SIG-M5 treated with dmso at 0.1 percent for 504 hours (cell line): ENCODE results near the gene PTGR1.
"Not testable (repeated sequence)": the region's sequence is repeated elsewhere in the genome, so short reads cannot be mapped to it uniquely, and the experiment has no call there.

ENCODE experiments used
- DNase-seq: peaks from one replicate; lab custom pipeline; 2025; ENCODE audit not compliant: unreplicated experiment; lab: John Stamatoyannopoulos, UW

The PTGR1 gene

DNA sequence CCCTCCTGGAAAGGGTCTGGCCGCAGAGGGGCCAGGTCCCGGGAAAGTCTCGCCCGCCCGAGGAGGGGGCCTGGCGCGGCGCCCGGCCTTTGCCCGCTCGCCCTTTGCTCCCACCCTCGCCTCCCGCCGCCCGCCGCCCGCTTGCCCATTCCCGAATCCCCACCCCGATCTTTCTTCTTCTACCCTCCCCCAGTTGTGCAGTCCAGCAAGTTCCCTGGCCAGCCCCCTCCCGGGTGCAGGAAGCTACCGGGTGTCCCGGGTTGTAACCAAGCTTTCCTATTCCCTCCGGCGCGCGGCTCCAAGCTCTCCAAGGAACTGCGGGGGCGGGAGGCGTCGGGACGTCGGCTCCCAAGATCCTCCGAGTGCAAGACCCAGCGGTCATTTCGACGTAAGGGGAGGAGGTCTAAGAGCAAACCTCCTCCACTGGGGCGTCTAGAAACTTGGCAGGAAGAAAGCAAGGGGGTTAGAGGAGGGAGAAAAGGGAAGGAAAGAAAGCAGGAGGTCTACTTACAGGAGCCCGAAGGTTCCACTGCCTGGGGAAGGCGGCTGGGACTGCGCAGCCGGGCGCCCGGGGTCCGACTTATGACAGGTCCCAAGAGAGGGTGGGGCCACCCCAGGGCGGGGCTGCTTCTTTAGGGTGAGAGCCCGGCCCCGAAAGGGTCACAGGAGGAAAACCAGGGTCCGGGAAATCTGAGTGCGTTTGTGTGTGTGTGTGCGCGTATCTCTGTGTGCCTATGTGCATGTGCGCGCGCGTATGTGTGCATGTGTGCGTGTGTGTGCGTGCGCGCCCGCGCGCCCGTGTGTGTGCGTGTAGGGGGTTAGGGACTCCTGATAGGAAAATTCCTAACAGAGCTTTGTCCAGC lies at the start of gene PTGR1:
TSS of gene PTGR1 (minus strand) at position 556 of the 863 bp plus-strand sequence. CDS start 2,225 bp downstream, outside the sequence.
- DNase-seq = peak; percentile 47

DNA sequence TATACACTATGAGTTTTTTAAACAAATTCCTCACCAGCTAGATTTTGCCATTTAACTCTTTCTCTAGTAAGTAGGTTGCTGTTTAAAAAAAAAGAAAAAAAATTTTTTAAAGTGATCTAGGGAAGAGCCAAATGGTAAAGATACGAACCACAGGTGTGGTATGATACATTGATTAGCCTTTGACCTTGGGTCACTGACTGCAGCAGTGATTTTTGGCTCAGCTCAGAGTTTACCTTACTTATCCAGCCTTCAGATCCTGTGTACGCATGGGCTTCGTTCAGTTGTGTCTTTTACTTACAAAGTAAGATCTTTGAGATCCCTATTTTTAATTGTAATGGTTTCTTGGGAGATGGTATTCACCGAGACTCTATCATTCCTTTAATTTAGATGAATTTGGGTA lies 49.6 kb upstream of the PTGR1 start:
- DNase-seq = no peak

DNA sequence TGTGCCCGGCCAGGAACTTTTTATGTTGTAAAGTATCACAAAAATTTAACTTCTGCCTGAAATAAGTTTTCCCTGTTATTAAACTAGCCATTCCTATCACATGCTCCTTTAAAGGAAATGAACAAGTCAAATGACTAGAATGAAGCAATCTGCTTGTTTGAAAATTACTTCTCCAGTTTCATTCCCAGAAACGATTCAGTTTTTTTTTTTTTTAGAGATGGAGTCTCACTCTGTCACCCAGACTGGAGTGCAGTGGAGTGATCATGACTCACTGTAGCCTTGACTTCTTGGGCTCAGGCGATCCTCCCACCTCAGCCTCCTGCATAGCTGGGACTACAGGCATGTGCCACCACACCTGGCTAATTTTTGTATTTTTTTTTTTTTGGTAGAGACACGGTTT lies 48.6 kb upstream of the PTGR1 start:
- DNase-seq = no peak

DNA sequence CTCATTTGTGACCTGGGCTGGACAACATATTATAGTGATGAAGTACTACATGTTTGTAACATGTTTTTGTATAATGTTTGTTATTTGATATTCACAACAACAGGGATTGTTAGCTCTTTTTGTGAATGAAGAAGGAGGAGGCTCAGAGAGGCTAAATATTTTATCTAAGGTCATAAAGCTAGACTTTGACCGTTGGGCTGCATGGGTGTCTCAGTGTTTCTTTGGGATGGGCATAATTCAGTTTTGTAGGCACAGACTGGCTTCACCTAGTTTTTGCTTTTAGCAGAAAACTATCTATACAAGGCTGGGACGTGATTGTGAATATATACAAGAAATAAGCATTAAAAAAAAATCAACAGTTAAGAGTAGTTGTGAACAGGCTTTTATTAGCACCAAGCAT lies 47.0 kb upstream of the PTGR1 start:
- no peak for DNase-seq

DNA sequence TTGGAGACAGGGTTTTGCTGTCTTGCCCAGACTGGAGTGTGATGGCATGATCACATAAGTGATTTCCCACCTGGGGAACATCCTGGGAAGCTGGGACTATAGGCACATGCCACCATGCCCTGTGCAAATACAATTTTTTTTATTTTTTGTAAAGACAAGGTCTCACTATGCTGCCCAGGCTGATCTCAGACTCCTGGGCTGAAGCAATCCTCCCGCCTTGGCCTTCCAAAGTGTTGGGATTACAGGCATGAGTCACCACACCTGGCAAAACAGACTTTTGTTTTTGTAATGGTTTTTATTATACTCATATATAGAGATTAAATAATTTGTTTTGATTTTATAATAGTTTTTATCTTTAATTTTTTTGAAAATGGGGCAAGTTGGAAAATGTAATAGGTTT lies 46.4 kb upstream of the PTGR1 start:
- no peak for DNase-seq

DNA sequence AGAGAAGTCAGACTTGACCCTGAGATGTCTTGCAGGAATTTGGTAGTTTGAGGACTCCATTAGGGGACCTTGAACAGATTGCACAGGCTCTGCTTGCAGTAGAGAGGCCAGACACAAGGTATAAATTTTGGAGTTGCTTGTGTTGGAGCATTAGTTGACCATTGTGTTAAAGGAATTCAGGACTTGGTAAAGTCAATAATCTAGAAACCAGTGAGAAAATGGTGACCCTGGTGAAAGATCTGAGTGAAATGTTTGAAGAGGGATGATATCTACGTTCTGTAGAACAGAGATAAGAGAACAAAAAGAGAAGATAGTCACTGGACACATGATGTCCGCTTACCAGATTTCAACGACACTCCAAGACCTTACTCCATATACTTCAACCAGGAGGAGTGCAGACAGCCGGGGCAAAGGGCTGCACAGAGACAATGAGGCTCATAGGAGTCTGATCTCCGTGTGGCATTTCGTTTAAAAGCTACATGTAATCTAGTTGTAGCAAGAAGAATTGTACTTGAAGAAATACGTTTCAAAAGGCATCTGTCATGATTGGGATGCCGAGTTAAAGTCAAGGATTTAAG lies 44.8 kb upstream of the PTGR1 start:
- DNase-seq = no peak

DNA sequence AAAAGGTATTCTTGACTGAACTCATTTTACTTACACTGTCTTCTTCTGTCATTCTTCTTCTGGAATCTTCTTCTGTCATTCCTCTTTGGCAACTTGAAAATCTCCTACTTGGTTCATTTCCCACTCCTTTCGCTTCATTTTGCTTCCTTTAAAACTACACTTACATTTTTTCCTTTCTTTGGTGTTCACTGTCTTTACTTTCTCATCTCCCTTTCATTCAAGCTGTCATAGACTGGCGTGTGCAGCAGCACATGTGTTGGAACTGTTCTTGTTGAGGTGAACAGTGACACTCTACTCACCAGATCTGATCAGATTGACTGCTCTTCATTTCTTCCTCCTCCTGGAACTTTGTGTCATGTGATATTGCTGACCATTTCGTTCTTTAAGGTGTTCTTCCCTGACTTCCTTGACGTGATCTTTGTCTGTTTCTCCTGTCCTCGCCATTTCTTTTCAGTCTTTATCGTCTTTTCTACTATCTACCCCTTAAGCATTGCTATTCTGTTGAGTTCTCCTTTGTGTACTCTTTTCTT lies 38.0 kb upstream of the PTGR1 start:
- DNase-seq = no peak

DNA sequence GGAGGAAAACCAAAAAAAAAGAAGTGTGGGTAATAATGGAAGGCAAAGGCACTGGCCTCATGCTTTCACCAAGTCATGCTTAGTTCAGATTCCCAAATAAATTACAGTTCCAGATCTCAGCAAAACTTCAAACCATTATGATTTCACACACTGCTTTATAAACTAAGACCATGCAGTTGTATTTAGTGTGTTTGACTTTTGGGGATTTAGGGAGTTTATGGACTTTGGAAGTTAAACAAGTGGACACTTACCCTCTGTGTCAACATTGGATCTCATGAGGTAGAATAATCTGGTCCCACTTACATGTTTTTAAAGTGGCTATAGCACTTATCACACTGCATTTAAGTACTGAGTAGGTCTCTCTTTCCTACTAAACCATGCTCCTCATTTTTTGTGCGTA lies 35.4 kb upstream of the PTGR1 start:
- no peak for DNase-seq

DNA sequence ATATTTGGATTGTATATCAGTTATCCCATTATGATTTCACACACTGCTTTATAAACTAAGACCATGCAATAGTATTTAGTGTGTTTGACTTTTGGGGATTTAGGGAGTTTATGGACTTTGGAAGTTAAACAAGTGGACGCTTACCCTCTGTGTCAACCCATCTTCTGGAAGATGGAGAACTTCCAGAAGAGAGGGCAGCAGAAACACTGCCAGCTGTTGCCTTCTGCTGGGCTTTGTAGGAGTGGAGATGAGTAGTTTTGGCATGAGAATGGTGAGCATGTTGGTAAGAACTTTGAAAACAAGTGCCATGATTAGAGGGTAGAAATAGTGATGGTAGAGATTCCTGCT lies 33.9 kb upstream of the PTGR1 start:
- no peak for DNase-seq

DNA sequence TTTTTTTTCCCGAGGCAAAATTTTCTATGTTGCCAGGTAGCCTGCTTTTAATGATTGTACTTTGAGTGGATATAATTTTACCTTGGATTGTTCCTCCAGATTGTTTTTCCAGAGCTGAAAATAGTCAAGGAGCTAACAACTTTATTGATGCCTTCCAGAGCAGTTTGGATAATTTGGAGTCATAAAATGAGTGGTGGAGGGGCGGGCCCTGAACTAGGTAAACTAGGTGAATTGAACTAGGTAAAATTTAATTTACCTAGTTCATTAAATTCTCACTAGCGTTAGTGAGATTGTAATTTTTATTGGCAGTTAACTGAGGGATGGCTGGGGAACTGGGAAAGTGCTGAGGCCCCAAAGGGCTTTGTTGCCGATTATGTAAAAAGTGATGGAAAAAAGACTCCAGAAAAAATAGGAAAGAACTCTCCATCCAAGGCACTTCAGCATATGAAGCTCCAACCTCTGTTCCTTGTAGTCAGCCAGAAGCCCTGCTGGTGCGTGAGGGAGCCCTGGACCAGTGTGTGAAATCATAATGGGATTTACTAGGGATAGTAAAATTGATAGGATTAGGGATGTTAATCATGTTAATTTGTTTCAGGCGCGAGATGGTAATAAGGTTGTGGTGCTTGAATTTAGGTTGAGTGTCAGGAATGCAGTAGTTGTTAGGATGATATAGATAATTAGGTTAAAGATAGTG lies 33.4 kb upstream of the PTGR1 start:
- DNase-seq = no peak

DNA sequence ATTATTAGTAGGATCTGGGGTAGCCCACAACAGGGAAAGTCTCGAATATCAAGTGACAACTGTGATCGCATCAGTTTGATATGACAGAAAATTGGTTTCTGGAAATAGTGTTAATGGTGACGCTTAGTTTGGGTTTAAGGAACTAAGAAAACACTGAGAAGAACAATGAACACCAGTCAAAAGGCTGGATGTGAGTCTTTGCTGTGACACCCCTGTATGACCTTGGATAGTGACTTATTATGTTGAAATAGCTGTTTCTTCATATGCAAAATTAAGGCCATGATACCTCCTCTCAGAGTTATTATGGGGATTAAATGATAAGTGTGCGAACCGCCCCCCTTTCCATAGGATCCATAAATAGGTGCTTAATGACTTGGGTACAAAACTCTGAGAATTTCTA lies 32.6 kb upstream of the PTGR1 start:
- peak; percentile 74 for DNase-seq

DNA sequence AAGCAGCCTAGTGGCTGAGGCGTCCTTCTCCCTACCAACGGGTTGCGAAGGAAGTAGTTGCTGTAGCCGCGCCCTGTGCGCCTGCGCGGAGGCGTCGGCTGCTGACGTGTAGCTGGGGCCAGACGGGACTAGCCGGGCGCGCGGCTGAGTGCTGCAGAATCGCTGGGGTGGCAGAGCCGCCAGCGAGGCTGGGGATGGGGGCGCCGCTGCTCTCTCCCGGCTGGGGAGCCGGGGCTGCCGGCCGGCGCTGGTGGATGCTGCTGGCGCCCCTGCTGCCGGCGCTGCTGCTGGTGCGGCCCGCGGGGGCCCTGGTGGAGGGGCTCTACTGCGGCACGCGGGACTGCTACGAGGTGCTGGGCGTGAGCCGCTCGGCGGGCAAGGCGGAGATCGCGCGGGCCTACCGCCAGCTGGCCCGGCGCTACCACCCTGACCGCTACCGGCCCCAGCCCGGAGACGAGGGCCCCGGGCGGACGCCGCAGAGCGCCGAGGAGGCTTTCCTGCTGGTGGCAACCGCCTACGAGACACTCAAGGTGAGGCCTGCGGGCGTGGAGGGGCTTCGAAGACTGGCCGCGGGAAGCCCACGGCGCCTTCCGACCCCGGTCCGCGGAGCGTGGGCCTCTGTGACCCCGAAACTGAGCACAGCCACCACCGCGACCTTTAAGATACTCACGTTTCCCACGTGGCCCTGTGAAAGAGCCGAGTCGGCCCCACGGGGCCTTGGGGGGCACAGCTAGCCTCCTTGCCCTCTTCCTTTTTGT lies 31.9 kb upstream of the PTGR1 start, which contains the start of gene DNAJC25:
TSS of gene DNAJC25 (plus strand) at position 121 of the 758 bp plus-strand sequence. CDS start at position 195, 74 bp downstream.
- peak; percentile 97 for DNase-seq

DNA sequence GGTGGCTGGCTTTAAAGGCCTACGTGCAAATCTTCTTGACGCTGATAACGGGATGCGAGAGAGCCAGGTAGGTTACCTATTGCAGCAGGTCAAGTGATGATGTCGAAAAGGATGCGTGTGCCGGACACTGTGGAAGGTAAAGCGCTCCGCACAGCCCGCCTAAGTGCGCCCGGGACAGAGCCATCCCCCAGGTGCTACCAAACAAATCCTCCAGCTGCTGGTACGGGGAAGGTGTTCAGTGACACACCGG lies 31.4 kb upstream of the PTGR1 start:
- DNase-seq = no peak

DNA sequence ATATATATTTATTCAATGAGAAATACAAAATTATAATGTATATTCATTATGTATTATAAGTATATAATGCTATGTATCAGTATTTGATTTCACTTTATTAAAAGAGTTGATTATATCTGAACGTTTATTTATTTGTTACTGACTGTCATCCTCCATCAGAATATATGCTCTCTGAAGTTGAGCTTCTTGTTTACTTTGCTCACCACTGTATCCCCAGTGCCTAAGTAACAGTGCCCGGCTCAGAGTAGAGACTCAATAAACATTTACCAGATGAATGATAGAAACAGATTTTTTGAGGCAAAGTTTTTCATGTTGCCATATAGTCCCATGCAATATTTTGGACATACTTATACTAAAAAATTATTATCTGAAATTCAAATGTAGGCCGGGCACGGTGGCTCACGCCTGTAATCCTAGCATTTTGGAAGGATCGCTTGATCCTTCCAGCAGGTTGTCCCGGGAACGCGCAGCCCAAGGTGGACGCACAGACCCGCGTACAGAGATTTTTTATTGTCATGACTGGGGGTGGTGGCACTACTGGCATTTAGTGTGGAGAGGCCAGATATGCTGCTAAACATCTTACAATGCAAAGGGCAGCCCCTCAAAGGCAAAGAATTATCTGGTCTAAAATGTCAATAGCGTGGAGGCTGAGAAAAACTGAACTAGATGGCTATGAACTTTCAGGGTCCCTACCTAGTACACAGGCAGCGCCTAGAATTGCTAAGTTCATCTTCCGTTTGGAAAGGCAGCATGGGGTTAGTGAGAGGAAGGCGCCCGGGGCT lies 30.9 kb upstream of the PTGR1 start:
- DNase-seq = peak; percentile 58

DNA sequence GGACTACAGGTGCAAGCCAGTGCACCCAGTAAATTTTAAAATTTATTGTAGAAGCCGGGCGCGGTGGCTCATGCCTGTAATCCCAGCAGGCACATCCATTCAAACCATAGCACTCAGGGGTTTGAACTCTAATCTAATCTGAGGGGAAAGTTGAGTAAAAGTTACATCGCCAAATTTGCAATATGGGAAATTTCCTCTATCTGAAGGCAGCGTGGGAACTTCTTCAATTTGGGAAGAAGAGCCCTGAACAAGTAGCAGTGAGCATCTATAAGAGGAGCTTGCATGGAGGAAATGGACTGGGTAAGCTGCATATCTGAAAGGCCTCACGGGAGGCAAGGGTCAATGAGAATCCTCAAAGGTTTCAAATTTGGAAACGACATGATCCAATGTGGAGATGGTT lies 29.0 kb upstream of the PTGR1 start:
- no peak for DNase-seq

DNA sequence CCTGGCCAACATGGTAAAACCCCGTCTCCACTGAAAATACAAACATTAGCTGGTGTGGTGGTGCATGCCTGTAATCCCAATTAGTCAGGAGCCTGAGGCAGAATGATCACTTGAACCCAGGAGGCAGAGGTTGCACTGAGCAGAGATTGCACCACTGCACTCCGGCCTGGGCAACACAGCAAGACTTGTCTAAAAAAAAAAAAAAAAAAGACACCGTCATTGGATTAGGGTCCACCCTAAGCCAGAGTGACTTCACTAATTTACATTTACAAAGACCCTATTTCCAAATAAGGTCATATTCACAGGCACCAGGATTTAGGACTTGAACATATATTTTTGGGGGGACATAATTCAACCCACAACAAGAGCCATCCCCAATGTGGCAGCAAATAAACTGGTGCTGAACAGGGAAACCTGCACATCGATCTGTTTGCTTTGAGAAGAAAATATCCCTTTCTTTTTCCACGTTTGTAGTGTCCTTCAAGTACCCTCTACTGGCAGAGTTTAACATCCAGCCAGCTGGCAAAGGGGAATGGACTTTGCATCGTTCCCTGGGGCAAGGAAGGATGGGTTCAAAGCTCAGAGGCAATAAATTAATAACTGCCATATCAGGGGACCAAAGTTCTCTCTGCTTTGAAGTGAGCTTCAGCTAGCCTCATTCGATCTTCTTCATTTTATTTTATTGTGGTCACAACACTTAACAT lies 28.0 kb upstream of the PTGR1 start:
- no peak for DNase-seq

DNA sequence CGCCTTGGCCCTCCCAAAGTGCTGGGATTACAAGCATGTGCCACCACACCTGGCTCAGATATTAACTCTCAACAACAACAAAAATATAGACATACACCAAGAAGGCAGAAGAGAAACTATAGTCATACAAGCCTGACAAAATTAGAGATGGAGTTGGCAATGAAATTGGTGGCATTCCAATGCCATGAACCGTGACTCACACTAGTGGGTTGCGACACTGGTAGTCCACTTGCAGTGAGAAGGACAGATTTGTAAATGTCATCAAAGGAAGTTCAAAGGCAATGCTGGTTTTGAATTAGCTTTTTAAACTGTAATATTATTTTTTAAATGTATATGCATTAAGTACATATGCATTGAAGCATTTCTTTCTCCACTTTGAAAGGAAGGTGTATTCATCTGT lies 23.2 kb upstream of the PTGR1 start:
- DNase-seq = peak; percentile 40

DNA sequence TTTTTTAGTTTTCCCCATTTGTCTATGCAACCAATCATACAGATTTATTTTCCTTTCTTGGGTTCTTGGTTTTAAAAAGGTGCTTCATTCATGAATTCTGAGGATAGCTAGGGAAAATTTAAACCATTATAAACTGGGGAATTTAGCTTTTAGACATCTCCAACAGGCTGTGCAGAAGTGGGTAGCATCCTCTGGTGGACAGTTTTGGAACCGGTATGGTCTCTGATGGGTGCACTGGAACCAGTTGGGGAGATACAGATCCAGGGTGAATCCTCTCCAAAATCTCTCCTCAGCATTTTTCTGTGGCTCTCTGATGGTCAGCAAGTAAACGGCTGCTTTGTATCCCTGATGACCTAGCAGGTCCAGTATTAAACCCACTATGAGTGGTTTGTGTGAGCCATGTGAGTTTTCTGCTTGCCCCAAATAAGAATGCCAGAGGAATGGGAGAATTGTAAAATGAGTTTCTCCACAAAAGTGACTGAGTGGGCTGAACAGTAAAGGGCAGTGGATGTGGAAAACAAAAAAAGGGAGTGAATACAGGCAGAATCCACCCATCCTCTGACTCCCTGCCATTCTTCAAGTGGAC lies 22.5 kb upstream of the PTGR1 start:
- peak; percentile 38 for DNase-seq

DNA sequence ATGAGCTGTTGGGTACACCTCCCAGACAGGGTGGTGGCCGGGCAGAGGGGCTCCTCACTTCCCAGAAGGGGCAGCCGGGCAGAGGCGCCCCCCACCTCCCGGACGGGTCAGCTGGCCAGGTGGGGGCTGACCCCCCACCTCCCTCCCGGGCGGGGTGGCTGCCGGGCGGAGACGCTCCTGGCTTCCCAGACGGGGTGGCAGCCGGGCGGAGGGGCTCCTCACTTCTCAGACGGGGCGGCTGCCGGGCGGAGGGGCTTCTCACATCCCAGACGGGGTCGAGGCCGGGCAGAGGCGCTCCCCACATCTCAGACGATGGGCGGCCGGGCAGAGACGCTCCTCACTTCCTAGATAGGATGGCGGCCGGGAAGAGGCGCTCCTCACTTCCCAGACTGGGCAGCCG lies 17.9 kb upstream of the PTGR1 start:
- not testable (repeated sequence) for DNase-seq

DNA sequence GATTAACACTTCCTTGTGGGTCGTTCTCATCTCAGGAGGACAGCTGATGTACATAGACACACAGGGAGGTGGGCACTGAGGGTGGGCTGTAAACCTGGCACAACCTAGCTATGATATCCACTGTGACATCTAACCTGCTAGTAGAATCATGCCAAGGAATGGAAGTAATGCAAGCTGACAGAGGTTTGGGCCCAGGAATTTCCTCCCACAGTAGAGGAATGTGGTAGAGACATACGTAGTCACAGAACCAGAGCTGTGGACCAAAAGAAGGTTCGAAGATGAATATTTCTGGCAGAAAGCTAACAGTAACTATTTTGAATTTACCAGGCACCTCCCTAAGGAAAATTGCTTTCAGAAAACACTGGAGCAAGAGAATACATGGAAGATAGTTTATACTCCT lies 16.5 kb upstream of the PTGR1 start:
- DNase-seq = no peak
